Natural killer cell treated with Interleukin-12 subunit alpha and Interleukin-12 subunit beta and Interleukin-15 and Interleukin-18, amount 100 ng/mL, for 72 hours (primary cell): ENCODE results near the gene C3orf20. TPM values are rescaled to one million over a fixed set of nuclear protein-coding genes. Genes with fewer than 3 reads are reported as not detected.

Source experiments
- ATAC-seq, 2 donors: fragments of 150-1000 bp; cut with Tn5 transposase in 1 of 2; sonication (Bioruptor Pico), chemical (Tn5 transposase) in 1 of 2; 2 replicates each; pipeline ENCODE4 v1.10.0; 2021
- DNase-seq: peaks from one replicate; pipeline ENCODE4 v3.0.0; 2022; ENCODE audit warnings: low spot score
- H3K27ac Mint-ChIP-seq, 2 donors: 1 replicate in 1 of 2; 2 replicates in 1 of 2; pipeline ENCODE4 v1.8.0; 2022; ENCODE audit warnings: mixed read lengths in 2 of 2, mild to moderate bottlenecking in 1 of 2, moderate library complexity in 1 of 2
- H3K27me3 Mint-ChIP-seq, 2 donors: 1 replicate in 1 of 2; 2 replicates in 1 of 2; pipeline ENCODE4 v1.8.0; 2022; ENCODE audit warnings: mixed read lengths in 2 of 2
- H3K36me3 Mint-ChIP-seq: one replicate; pipeline ENCODE4 v1.8.0; 2022; ENCODE audit warnings: mixed read lengths
- H3K4me1 Mint-ChIP-seq, 2 donors: 1 replicate in 1 of 2; 2 replicates in 1 of 2; pipeline ENCODE4 v1.8.0; 2022; ENCODE audit warnings: low read depth in 2 of 2, mixed read lengths in 2 of 2, mild to moderate bottlenecking in 1 of 2
- H3K4me3 Mint-ChIP-seq: one replicate; pipeline ENCODE4 v1.8.0; 2022; ENCODE audit warnings: mixed read lengths
- H3K9me3 Mint-ChIP-seq: 2 replicates; pipeline ENCODE4 v1.8.0; 2022; ENCODE audit warnings: mixed read lengths
- total RNA-seq, 2 donors: library from RNA; stranded (reverse); gene quantifications; one replicate each; pipeline ENCODE4 v1.2.3, GENCODE V29; 2022

Gene C3orf20
- total RNA-seq, 2 donors from 2014 or later: 0.93 TPM; not detected in 1

GRCh38 chr3:14663396-14664135 is 11.4 kb upstream of the C3orf20 start:
- Mint-ChIP-seq H3K36me3 (peaks cover 48% of the 10 kb centered on the region), H3K4me1 (peaks cover 0 to 4% of the 10 kb centered on the region in 2 donors), H3K9me3 (no peaks in the 10 kb centered on the region), H3K27ac (no peak overlapping the region), H3K4me3 (no peak overlapping the region), H3K27me3 (no peaks in the 10 kb centered on the region)
- DNase-seq (no peak), ATAC-seq (no peak)

GRCh38 chr3:14664170-14664569 is 10.8 kb upstream of the C3orf20 start:
- DNase-seq (no peak), ATAC-seq (no peak)
- Mint-ChIP-seq H3K4me3 (no peak overlapping the region), H3K9me3 (no peaks in the 10 kb centered on the region), H3K27ac (no peak overlapping the region), H3K27me3 (no peaks in the 10 kb centered on the region), H3K36me3 (peaks cover 48% of the 10 kb centered on the region), H3K4me1 (peaks cover 0 to 4% of the 10 kb centered on the region in 2 donors)

GRCh38 chr3:14672588-14672987 is 2.4 kb upstream of the C3orf20 start:
- Mint-ChIP-seq H3K27ac (no peak overlapping the region), H3K4me3 (no peak overlapping the region), H3K36me3 (peaks cover 20% of the 10 kb centered on the region), H3K27me3 (no peaks in the 10 kb centered on the region), H3K9me3 (no peaks in the 10 kb centered on the region), H3K4me1 (no peaks in the 10 kb centered on the region)
- no peak for DNase-seq
- ATAC-seq: no peak

GRCh38 chr3:14676881-14677280 is 1.9 kb downstream of the C3orf20 start:
- H3K36me3 Mint-ChIP-seq: peaks cover 8% of the 10 kb centered on the region
- ATAC-seq: no peak
- H3K4me1 Mint-ChIP-seq: peaks cover 0 to 3% of the 10 kb centered on the region in 2 donors
- no peaks in the 10 kb centered on the region for H3K27me3 Mint-ChIP-seq
- no peak overlapping the region for H3K4me3 Mint-ChIP-seq
- no peaks in the 10 kb centered on the region for H3K9me3 Mint-ChIP-seq
- H3K27ac Mint-ChIP-seq: peak overlapping the region in 1 of 2 donors; percentile 24
- no peak for DNase-seq

- H3K9me3 Mint-ChIP-seq: no peaks in the 10 kb centered on the region
- no peaks in the 10 kb centered on the region for H3K27me3 Mint-ChIP-seq
- ATAC-seq (no peak), DNase-seq (no peak)
- no peak overlapping the region for H3K4me3 Mint-ChIP-seq
- H3K27ac Mint-ChIP-seq: no peak overlapping the region
- peaks cover 0 to 3% of the 10 kb centered on the region in 2 donors for H3K4me1 Mint-ChIP-seq
- H3K36me3 Mint-ChIP-seq: no peaks in the 10 kb centered on the region
These were observed 3.1 kb downstream of the C3orf20 start for GRCh38 chr3:14678015-14678503.

- no peaks in the 10 kb centered on the region for H3K27me3 Mint-ChIP-seq
- no peaks in the 10 kb centered on the region for H3K36me3 Mint-ChIP-seq
- ATAC-seq (no peak), DNase-seq (no peak)
- H3K9me3 Mint-ChIP-seq: no peaks in the 10 kb centered on the region
- no peak overlapping the region for H3K27ac Mint-ChIP-seq
- H3K4me3 Mint-ChIP-seq: no peak overlapping the region
- H3K4me1 Mint-ChIP-seq: peaks cover 0 to 3% of the 10 kb centered on the region in 2 donors
These were observed 5.2 kb downstream of the C3orf20 start for GRCh38 chr3:14680115-14680514.

- Mint-ChIP-seq H3K27ac (no peak overlapping the region), H3K9me3 (no peaks in the 10 kb centered on the region), H3K4me3 (no peak overlapping the region), H3K4me1 (peaks cover 0 to 3% of the 10 kb centered on the region in 2 donors), H3K36me3 (no peaks in the 10 kb centered on the region), H3K27me3 (no peaks in the 10 kb centered on the region)
- DNase-seq: no peak
- ATAC-seq: no peak
These were observed 5.8 kb downstream of the C3orf20 start for GRCh38 chr3:14680716-14681115.

GRCh38 chr3:14684447-14684846 is 9.5 kb downstream of the C3orf20 start:
- peaks cover 0 to 18% of the 10 kb centered on the region in 2 donors for H3K27me3 Mint-ChIP-seq
- no peak overlapping the region for H3K27ac Mint-ChIP-seq
- DNase-seq (no peak), ATAC-seq (no peak)
- no peaks in the 10 kb centered on the region for H3K36me3 Mint-ChIP-seq
- peaks cover 10 to 16% of the 10 kb centered on the region in 2 donors for H3K4me1 Mint-ChIP-seq
- no peak overlapping the region for H3K4me3 Mint-ChIP-seq
- H3K9me3 Mint-ChIP-seq: no peaks in the 10 kb centered on the region

GRCh38 chr3:14685179-14685578 is 10.2 kb downstream of the C3orf20 start:
- H3K4me3 Mint-ChIP-seq: no peak overlapping the region
- H3K36me3 Mint-ChIP-seq: no peaks in the 10 kb centered on the region

GRCh38 chr3:14687360-14687759 is 12.4 kb downstream of the C3orf20 start:
- Mint-ChIP-seq H3K4me3 (no peak overlapping the region), H3K27me3 (peaks cover 3 to 39% of the 10 kb centered on the region in 2 donors), H3K9me3 (no peaks in the 10 kb centered on the region), H3K27ac (no peak overlapping the region), H3K36me3 (no peaks in the 10 kb centered on the region), H3K4me1 (peaks cover 19 to 30% of the 10 kb centered on the region in 2 donors)
- ATAC-seq (no peak), DNase-seq (no peak)

More at GRCh38 chr3:14685179-14685578, 10.2 kb downstream of the C3orf20 start:
- H3K27ac Mint-ChIP-seq: no peak overlapping the region
- peaks cover 0 to 25% of the 10 kb centered on the region in 2 donors for H3K27me3 Mint-ChIP-seq
- no peaks in the 10 kb centered on the region for H3K9me3 Mint-ChIP-seq
- DNase-seq (no peak), ATAC-seq (no peak)
- H3K4me1 Mint-ChIP-seq: peaks cover 18 to 23% of the 10 kb centered on the region in 2 donors

GRCh38 chr3:14688525-14688924 is 13.6 kb downstream of the C3orf20 start:
- Mint-ChIP-seq H3K27me3 (peaks cover 3 to 48% of the 10 kb centered on the region in 2 donors), H3K4me1 (peaks cover 19 to 30% of the 10 kb centered on the region in 2 donors), H3K9me3 (no peaks in the 10 kb centered on the region), H3K27ac (peak overlapping the region in 1 of 2 donors; percentile 54), H3K36me3 (no peaks in the 10 kb centered on the region), H3K4me3 (peak overlapping the region; percentile 13)
- no peak for ATAC-seq
- no peak for DNase-seq

- ATAC-seq: peak; percentile 51 to 72
- peak overlapping the region in 1 of 2 donors; percentile 54 for H3K27ac Mint-ChIP-seq
These were observed 14.5 kb downstream of the C3orf20 start for GRCh38 chr3:14689247-14689980.

GRCh38 chr3:14691239-14691638 is 16.3 kb downstream of the C3orf20 start:
- Mint-ChIP-seq H3K4me1 (peaks cover 19 to 30% of the 10 kb centered on the region in 2 donors), H3K9me3 (no peaks in the 10 kb centered on the region), H3K27ac (no peak overlapping the region), H3K27me3 (peaks cover 3 to 72% of the 10 kb centered on the region in 2 donors), H3K36me3 (no peaks in the 10 kb centered on the region), H3K4me3 (no peak overlapping the region)
- ATAC-seq (no peak), DNase-seq (no peak)

More at GRCh38 chr3:14689247-14689980, 14.5 kb downstream of the C3orf20 start:
- Mint-ChIP-seq H3K4me3 (peak overlapping the region; percentile 13), H3K9me3 (no peaks in the 10 kb centered on the region), H3K27me3 (peaks cover 3 to 57% of the 10 kb centered on the region in 2 donors), H3K36me3 (no peaks in the 10 kb centered on the region), H3K4me1 (peaks cover 19 to 30% of the 10 kb centered on the region in 2 donors)
- DNase-seq: no peak

- no peaks in the 10 kb centered on the region for H3K36me3 Mint-ChIP-seq
- no peaks in the 10 kb centered on the region for H3K9me3 Mint-ChIP-seq
- H3K4me1 Mint-ChIP-seq: peaks cover 19 to 30% of the 10 kb centered on the region in 2 donors
- ATAC-seq (no peak), DNase-seq (no peak)
- H3K27ac Mint-ChIP-seq: peak overlapping the region in 1 of 2 donors; percentile 55
- H3K4me3 Mint-ChIP-seq: no peak overlapping the region
- H3K27me3 Mint-ChIP-seq: peaks cover 3 to 71% of the 10 kb centered on the region in 2 donors
These were observed 16.8 kb downstream of the C3orf20 start for GRCh38 chr3:14691719-14692118.
